ENCODE results near the gene PAF1. TPM values are rescaled to one million over a fixed set of nuclear protein-coding genes. Genes with fewer than 3 reads are reported as not detected.
A peak's percentile ranks its signal among the peaks of the same experiment; 100 is the strongest.

Gene PAF1
- total and polyA plus RNA-seq, 2 of the 13 experiments (the other 11 are each of a cell fraction or from before 2014, with no cell fraction given) = 30.2 to 31.1 TPM

DNA sequence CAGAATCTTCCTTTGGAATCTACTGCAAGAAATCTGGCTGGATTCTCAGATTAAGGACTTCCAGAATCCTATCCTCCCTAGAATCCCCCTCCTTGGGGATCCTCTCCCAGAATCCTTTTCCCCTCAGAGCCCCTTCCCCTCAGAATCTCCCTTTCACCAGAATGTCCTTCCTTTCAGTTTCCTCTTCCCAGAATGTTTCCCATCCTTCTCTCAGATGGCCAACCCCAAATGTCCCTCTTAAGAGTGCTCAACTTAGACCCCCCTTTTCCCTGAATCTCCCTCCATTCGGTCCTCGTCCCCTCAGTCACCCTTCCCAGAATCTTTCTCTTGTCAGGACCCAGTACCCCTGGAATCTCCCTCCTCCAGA is 45.4 kb upstream of the PAF1 start:
- TSS peak; percentile 99 for BruUV-seq (replicated peaks)
- H3K27ac ChIP-seq (ENCODE audit: extremely low read length, insufficient read depth, low read length) = peak overlapping the region; percentile 88
- intact Hi-C loops (cut with micrococcal nuclease; ENCODE audit: unreplicated experiment) (no loop called here), in situ Hi-C loops (cut with HindIII; ENCODE audit: extremely low pct_ligation_motif_present, low pct_unique_long_range_greater_than_20kb) (no loop called here)
- 1% methylated on average over 2 of the region's 2 CpGs for WGBS (ENCODE audit: low lambda C conversion rate)
- no peaks in the 10 kb centered on the region; a peak in 1 of 5 replicates for H3K27me3 ChIP-seq (ENCODE audit: control insufficient read depth in 1 of 2, insufficient read depth in 2 of 2, low read length in 2 of 2)
- H3K36me3 ChIP-seq (replicated peaks in 1 of 2; ENCODE audit: control insufficient read depth in 1 of 2, insufficient read depth in 2 of 2, low read length in 2 of 2) = peaks cover 11 to 26% of the 10 kb centered on the region in 2 experiments
- no peak for ATAC-seq
- no peak for DNase-seq (ENCODE audit: low spot score)
- H4K20me1 ChIP-seq (ENCODE audit: insufficient read depth, low read length) = peaks cover 29% of the 10 kb centered on the region
- ChIA-PET POLR2A (interaction anchor here (0.6 to 1.8 kb wide), 39 partner anchors 8 to 534 kb away, joined by 3 to 78 read pairs (median 5); partner anchors contain the start of genes EID2, EID2B, FBL and MED29), CTCF (ENCODE audit: low intra/inter-chr PET ratio, low total read pairs) (no interaction called here)
- H2AFZ ChIP-seq (ENCODE audit: low read length) = no peak overlapping the region
- H3K4me2 ChIP-seq (ENCODE audit: low read depth, low read length) = peak overlapping the region; percentile 95
- H3K79me2 ChIP-seq (ENCODE audit: insufficient read depth, low read length) = peaks cover 24% of the 10 kb centered on the region
- H3K4me3 ChIP-seq (replicated peaks in 1 of 3; ENCODE audit: insufficient read depth in 1 of 3, low read depth in 2 of 3, low read length in 3 of 3) = peak overlapping the region; percentile 64 to 99 (median 77)
- peak; percentile 80 for TF ChIP-seq PCBP2 (optimal IDR thresholded peaks at IDR 0.05; ENCODE audit: low read depth, low read length, poor library complexity, severe bottlenecking)
- TF ChIP-seq ZNF44 (CRISPR knock-in tag; IDR thresholded peaks at IDR 0.05) = no peak
- no peak for TF ChIP-seq NFATC3 (CRISPR knock-in tag; IDR thresholded peaks at IDR 0.05)
- TF ChIP-seq ZNF672 (CRISPR knock-in tag; IDR thresholded peaks at IDR 0.05) = no peak
- 0 out of 2 replicates have a peak, but pooled peaks have one; percentile 8 for TF ChIP-seq ZNF441 (CRISPR knock-in tag; IDR thresholded peaks at IDR 0.05; ENCODE audit: borderline replicate concordance)
- H3K4me1 ChIP-seq (ENCODE audit: insufficient read depth, low read length) = peaks cover 73% of the 10 kb centered on the region
- FAIRE-seq = no peak
- peak overlapping the region; percentile 99 for H3K9ac ChIP-seq (ENCODE audit: insufficient read depth, low read depth, low read length)
- no peaks in the 10 kb centered on the region for H3K9me3 ChIP-seq (ENCODE audit: low read length)

DNA sequence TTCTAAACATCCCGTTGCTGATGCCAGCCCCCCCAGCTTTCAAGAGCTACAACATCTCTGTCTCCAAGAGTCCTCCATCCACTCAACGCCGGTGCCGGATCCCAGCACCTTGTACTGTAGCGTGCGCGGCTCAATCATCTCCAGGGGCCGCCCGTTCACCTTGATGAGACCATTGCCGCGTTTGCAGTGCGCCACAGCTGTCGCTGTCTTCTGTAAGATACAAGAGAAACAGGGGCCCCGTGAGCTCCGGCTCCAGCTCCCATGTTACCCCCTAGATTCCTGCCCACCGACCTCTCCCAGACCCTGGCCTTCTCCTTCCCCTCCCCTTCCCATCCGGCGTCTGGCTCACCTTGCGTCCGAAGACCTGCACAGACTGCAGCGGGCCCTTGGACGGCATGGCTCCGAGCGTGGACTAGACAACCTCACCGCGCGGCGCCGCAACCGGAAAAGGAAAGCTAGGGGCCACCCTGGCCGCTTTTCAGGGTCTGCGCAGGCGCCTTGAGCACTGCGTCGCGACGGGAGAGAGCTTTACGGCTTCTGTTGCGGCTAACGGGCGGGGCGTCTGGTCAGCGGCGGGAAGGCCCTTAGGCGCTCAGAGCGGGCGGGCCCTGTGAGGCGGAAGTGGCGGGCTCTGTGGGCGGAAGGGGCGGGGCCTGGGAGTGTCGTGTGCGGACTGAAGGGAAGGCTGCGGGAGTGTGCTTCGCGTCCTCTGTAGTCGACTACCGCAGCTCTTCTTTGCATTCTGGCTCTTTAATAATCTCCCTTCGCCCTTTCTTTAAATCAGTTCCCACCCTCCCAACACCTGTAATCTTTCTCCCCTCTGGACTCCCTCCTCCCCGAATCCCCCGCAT is 44.8 kb upstream of the PAF1 start, which contains the start of gene RPS16:
TSS of gene RPS16 (minus strand) at position 451 of the 851 bp plus-strand sequence. CDS start at position 397, 54 bp downstream.
- peaks cover 76% of the 10 kb centered on the region for H3K4me1 ChIP-seq (ENCODE audit: insufficient read depth, low read length)
- TF ChIP-seq CCAR2 (optimal IDR thresholded peaks at IDR 0.05; ENCODE audit: low read depth, low read length) (no peak), CREM (IDR thresholded peaks at IDR 0.05) (peak; percentile 74), CREM (CRISPR knock-in tag; IDR thresholded peaks at IDR 0.05) (no peak), SMYD3 (CRISPR knock-in tag; IDR thresholded peaks at IDR 0.05) (no peak), ZNF24 (IDR thresholded peaks at IDR 0.05) (no peak), ZNF256 (CRISPR knock-in tag; conservative IDR thresholded peaks at IDR 0.05) (no peak; the same call in 1 of the 2 replicates), SKI (IDR thresholded peaks at IDR 0.05; ENCODE audit: partially characterized antibody) (peak; percentile 80), ZNF124 (CRISPR knock-in tag; IDR thresholded peaks at IDR 0.05) (peak; percentile 83; the same call in 1 of the 2 replicates), CHD4 (IDR thresholded peaks at IDR 0.05; ENCODE audit: borderline replicate concordance, low read length) (no peak), RAD21 (CRISPR knock-in tag; IDR thresholded peaks at IDR 0.05) (no peak; the same call in none of the 2 replicates), ZNF546 (CRISPR knock-in tag; conservative IDR thresholded peaks at IDR 0.05) (no peak; the same call in 1 of the 2 replicates), NONO (IDR thresholded peaks at IDR 0.05) (no peak), NONO (CRISPR knock-in tag; conservative IDR thresholded peaks at IDR 0.05) (peak; percentile 98), ZNF619 (CRISPR knock-in tag; IDR thresholded peaks at IDR 0.05) (peak; percentile 95)

More for the DNA sequence above, 44.8 kb upstream of the PAF1 start, which contains the start of gene RPS16:
- POLR2A ChIA-PET = interaction anchor here (0.6 to 1.8 kb wide), 41 partner anchors 9 to 535 kb away, joined by 3 to 78 read pairs (median 5); partner anchors contain the start of genes EID2, EID2B, FBL and MED29
- DNase-seq (ENCODE audit: low spot score) (peak; percentile 94), ATAC-seq (peak; percentile 89), FAIRE-seq (peak; percentile 42)
- Histone ChIP-seq H3K4me3 (replicated peaks in 1 of 3; ENCODE audit: insufficient read depth in 1 of 3, low read depth in 2 of 3, low read length in 3 of 3) (peak within 1 kb of the TSS; percentile 91 to 100 (median 99)), H3K27ac (ENCODE audit: extremely low read length, insufficient read depth, low read length) (peak within 1 kb of the TSS; percentile 88), H3K79me2 (ENCODE audit: insufficient read depth, low read length) (peaks cover 24% of the 10 kb centered on the region), H3K27me3 (ENCODE audit: control insufficient read depth in 1 of 2, insufficient read depth in 2 of 2, low read length in 2 of 2) (no peaks in the 10 kb centered on the region; a peak in 1 of 5 replicates), H3K9ac (ENCODE audit: insufficient read depth, low read depth, low read length) (peak within 1 kb of the TSS; percentile 99), H3K36me3 (replicated peaks in 1 of 2; ENCODE audit: control insufficient read depth in 1 of 2, insufficient read depth in 2 of 2, low read length in 2 of 2) (peaks cover 11 to 26% of the 10 kb centered on the region in 2 experiments), H4K20me1 (ENCODE audit: insufficient read depth, low read length) (peaks cover 29% of the 10 kb centered on the region), H3K9me3 (ENCODE audit: low read length) (no peaks in the 10 kb centered on the region), H3K4me2 (ENCODE audit: low read depth, low read length) (peak within 1 kb of the TSS; percentile 95), H2AFZ (ENCODE audit: low read length) (no peak within 1 kb of the TSS)
- no TSS peak for BruUV-seq (replicated peaks)
- in situ Hi-C loops (cut with HindIII; ENCODE audit: extremely low pct_ligation_motif_present, low pct_unique_long_range_greater_than_20kb) = no loop called here
- intact Hi-C loops (cut with micrococcal nuclease; ENCODE audit: unreplicated experiment) = no loop called here
- CTCF ChIA-PET (ENCODE audit: low intra/inter-chr PET ratio, low total read pairs) = no interaction called here
- under 1% methylated on average over 38 of the region's 61 CpGs for WGBS (ENCODE audit: low lambda C conversion rate)

All from HepG2 (cell line).